Kidney (tissue), 14 donors: ENCODE data around the gene MPV17. TPM values are rescaled to one million over a fixed set of nuclear protein-coding genes. Genes with fewer than 3 reads are reported as not detected.
A peak's percentile ranks its signal among the peaks of the same experiment; 100 is the strongest.

Experiments
- DNase-seq, 5 donors: peaks; one replicate each; pipeline ENCODE4 v3.0.0-alpha.2; 2013 to 2020
- FAIRE-seq: peaks from 2 replicates; lab custom pipeline; 2012; peaks lifted over from hg19 to GRCh38; lab: Jason Lieb, UNC
- H3K27ac ChIP-seq, 2 donors: one replicate each; pipeline ENCODE4 v1.7.0; 2013; ENCODE audit warnings: low read depth in 2 of 2, low read length in 2 of 2, inconsistent platforms in 1 of 2
- H3K27me3 ChIP-seq: one replicate; pipeline ENCODE4 v1.7.1; 2013; ENCODE audit warnings: low read length, inconsistent platforms; ENCODE audit not compliant: control insufficient read depth, insufficient read depth
- H3K36me3 ChIP-seq, 3 donors: one replicate each; pipeline versions ENCODE4 v1.7.0 to v1.7.1; 2013; ENCODE audit warnings: low read length in 3 of 3, control low read depth in 1 of 3, inconsistent platforms in 1 of 3; ENCODE audit not compliant: insufficient read depth in 3 of 3, control insufficient read depth in 2 of 3
- H3K4me1 ChIP-seq, 3 donors: one replicate each; pipeline versions ENCODE4 v1.7.0 to v1.7.1; 2013; ENCODE audit warnings: low read length in 3 of 3, inconsistent platforms in 1 of 3, low read depth in 1 of 3; ENCODE audit not compliant: control insufficient read depth in 2 of 3, insufficient read depth in 2 of 3
- H3K4me3 ChIP-seq, 3 donors: one replicate each; pipeline versions ENCODE4 v1.7.0 to v1.8.1; 2013; ENCODE audit warnings: low read length in 3 of 3, control low read depth in 1 of 3, inconsistent platforms in 1 of 3
- H3K9ac ChIP-seq, 3 donors: one replicate each; pipeline versions ENCODE4 v1.7.0 to v1.7.1; 2013; ENCODE audit warnings: low read length in 3 of 3, control low read depth in 1 of 3, inconsistent platforms in 1 of 3
- H3K9me3 ChIP-seq, 3 donors: one replicate each; pipeline versions ENCODE4 v1.7.0 to v1.7.1; 2013; ENCODE audit warnings: low read length in 3 of 3, control low read depth in 1 of 3, inconsistent platforms in 1 of 3; ENCODE audit not compliant: control insufficient read depth in 2 of 3, insufficient read depth in 1 of 3
- intact Hi-C: fragments of 100-400 bp; cut with DNase I; formaldehyde crosslinking; loops from one replicate; pipeline ENCODE4 v1.11.1; 2022
- polyA plus RNA-seq: library from polyadenylated mRNA; stranded (reverse); fragments of 350-450 nt; fragmentation: Illumina TruSeq; extraction: RNeasy Lipid Tissue Mini Kit (QIAGEN cat#74804); gene quantifications from one replicate; pipeline ENCODE4 v1.2.3, GENCODE V29; 2014; ENCODE audit warnings: low read depth, low replicate concordance; ENCODE audit not compliant: insufficient read depth
- total RNA-seq: library from RNA; stranded (reverse); fragmentation: NEBNext Ultra II Directional; extraction: Animal tissue kit (Norgen Biotek cat#: 25700); gene quantifications from one replicate; pipeline ENCODE4 v1.2.1, GENCODE V29; 2021
- TF ChIP-seq, protein P1 (sequence below): IDR thresholded peaks from 3 replicates; pipeline ENCODE4 v1.5.1; 2012; ENCODE audit warnings: mild to moderate bottlenecking, moderate library complexity, borderline replicate concordance; ENCODE audit not compliant: insufficient read depth; ENCODE audit errors: extremely low read depth
- donor health status: control.
- donor health status: control.
- donor health status: control.
- donor health status: control.
- donor health status: control.
- donor health status: DM: yes; HTN: yes; CAD: no.
- donor health status: Normal renal cell carcinoma (clear cell type).

MPV17 gene
- total and polyA plus RNA-seq, 2 donors from 2014 or later: 66.2 to 120 TPM

DNA sequence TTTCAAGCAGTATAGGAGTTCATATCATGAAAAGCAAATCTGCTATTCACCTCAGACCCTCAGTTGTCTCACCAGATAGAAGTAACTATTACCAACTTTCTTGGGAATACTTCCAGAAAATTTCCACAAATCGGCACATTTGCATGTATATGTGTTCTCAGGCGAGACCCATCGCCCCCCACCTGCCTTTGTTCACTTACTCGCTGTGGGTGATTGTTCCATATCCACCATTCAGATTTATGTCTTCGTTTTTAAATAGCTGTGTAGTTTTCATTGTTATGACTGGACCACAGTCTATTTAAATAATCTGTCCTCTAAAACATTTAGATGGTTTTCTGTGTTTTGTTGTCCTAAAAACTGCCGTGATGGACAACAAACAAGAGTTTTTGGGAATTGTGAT lies 37.4 kb downstream of the MPV17 start:
- H3K27me3 ChIP-seq: no peaks in the 10 kb centered on the region
- no peaks in the 10 kb centered on the region for H3K9me3 ChIP-seq
- no peak overlapping the region for H3K4me3 ChIP-seq
- DNase-seq (no peak), FAIRE-seq (no peak)
- no peaks in the 10 kb centered on the region for H3K36me3 ChIP-seq
- no peak overlapping the region for H3K9ac ChIP-seq
- H3K27ac ChIP-seq: no peak overlapping the region
- intact Hi-C loops: no loop called here
- no peaks in the 10 kb centered on the region for H3K4me1 ChIP-seq
- TF ChIP-seq, protein P1, sequence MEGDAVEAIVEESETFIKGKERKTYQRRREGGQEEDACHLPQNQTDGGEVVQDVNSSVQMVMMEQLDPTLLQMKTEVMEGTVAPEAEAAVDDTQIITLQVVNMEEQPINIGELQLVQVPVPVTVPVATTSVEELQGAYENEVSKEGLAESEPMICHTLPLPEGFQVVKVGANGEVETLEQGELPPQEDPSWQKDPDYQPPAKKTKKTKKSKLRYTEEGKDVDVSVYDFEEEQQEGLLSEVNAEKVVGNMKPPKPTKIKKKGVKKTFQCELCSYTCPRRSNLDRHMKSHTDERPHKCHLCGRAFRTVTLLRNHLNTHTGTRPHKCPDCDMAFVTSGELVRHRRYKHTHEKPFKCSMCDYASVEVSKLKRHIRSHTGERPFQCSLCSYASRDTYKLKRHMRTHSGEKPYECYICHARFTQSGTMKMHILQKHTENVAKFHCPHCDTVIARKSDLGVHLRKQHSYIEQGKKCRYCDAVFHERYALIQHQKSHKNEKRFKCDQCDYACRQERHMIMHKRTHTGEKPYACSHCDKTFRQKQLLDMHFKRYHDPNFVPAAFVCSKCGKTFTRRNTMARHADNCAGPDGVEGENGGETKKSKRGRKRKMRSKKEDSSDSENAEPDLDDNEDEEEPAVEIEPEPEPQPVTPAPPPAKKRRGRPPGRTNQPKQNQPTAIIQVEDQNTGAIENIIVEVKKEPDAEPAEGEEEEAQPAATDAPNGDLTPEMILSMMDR: no peak

DNA sequence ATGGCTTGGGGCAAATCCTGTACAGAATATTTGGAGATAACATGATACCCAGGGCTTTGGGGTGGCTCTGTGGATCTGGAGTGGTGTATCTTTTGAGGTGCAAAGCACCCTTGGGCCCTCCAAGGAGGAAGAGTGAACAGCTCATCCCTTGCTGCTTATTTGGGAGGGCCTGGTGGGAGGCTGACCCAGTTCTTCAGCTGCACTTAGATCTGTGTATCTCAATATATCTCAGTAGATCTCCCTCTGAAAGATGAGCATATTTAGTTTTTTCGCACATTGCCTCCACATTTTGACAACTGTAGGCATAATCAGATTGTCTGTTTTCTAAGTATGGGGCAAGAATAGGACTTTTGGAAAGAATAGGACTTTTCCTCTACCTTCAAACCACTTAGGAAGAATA lies 37.9 kb downstream of the MPV17 start:
- Histone ChIP-seq H3K27me3 (no peaks in the 10 kb centered on the region), H3K27ac (no peak overlapping the region), H3K4me3 (no peak overlapping the region), H3K9ac (no peak overlapping the region), H3K9me3 (no peaks in the 10 kb centered on the region), H3K36me3 (no peaks in the 10 kb centered on the region), H3K4me1 (no peaks in the 10 kb centered on the region)
- DNase-seq: no peak
- intact Hi-C loops: no loop called here
- FAIRE-seq: no peak
- TF ChIP-seq, protein P1: no peak

DNA sequence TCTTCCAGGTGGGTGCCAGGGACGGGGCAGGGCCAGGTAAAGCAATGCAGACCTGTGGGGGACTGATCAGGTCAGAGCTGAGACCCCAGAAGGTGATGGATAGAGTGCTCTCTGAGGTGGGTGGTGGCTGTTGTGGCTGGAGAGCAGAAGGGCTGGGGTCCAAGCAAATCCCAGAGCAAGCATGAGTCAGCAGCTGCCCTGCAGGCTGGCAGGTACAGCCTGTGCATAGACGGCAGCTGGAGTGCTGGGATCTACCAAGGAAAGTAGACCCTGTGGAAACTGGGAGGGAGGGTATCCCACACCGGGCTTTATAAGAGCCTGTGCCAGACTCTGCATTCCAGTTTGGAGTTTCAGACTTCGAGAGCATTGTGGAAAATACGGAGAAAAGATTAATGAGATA lies 40.0 kb downstream of the MPV17 start:
- TF ChIP-seq, protein P1: no peak
- H3K27me3 ChIP-seq: no peaks in the 10 kb centered on the region
- H3K4me3 ChIP-seq: no peak overlapping the region
- H3K4me1 ChIP-seq: no peaks in the 10 kb centered on the region
- DNase-seq (no peak), FAIRE-seq (no peak)
- no peaks in the 10 kb centered on the region for H3K9me3 ChIP-seq
- intact Hi-C loops: no loop called here
- H3K27ac ChIP-seq: no peak overlapping the region
- no peak overlapping the region for H3K9ac ChIP-seq
- H3K36me3 ChIP-seq: no peaks in the 10 kb centered on the region

DNA sequence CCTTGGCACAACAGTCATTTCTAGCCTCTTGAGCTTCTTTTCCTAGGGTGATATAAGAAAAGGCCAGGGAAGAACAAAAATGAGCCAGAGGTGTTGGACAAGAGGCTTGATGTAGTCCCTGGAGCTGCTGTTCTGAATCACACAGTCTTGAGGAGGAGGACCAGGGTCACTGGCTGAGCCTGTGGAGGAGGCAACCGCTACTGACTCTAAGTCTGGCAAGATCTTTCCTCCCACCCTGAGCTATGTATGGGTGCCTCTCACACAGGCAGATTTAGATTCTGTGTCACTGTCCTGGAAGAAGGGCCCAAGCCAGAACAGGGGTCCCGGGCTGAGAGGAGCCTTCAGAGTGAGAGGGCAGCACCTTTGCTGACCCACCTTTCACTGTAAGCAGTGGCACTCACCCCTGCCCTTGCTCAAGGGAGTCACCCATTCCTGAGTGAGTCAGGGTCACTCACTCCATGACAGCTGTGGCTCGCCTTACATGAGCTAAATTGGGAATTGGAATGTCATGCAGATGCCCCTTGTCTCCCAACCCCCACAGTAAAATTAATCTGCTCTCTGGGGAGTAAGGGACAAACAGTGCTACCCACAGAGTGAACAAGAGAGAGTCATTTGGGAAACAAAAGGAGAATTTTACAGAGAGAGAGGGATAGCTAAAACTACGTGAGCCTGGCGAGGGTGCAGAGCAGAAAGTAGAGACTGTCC lies 40.9 kb downstream of the MPV17 start, which contains the start of gene TRIM54:
Gene TRIM54 (plus strand): TSS at position 575 of the 705 bp plus-strand sequence. CDS start 303 bp downstream, outside the sequence.
- Histone ChIP-seq H3K9ac (no peak within 1 kb of the TSS), H3K4me1 (no peaks in the 10 kb centered on the region), H3K36me3 (no peaks in the 10 kb centered on the region), H3K4me3 (no peak within 1 kb of the TSS), H3K27me3 (no peaks in the 10 kb centered on the region), H3K9me3 (no peaks in the 10 kb centered on the region), H3K27ac (no peak within 1 kb of the TSS)
- TF ChIP-seq, protein P1: no peak
- intact Hi-C loops: no loop called here
- DNase-seq (peak in 3 of 5 donors; percentile 56 to 71 (median 57)), FAIRE-seq (no peak)
